GM12878 (cell line): ENCODE data around the gene GCNT2.

Source experiments
- CEBPB ChIP-seq, 2 experiments: fragments of 150-350 bp in 1 of 2; IDR thresholded peaks; 2 replicates each; pipeline ENCODE4 v1.6.1; 2012 to 2014; ENCODE audit warnings: low read depth in 2 of 2, low read length in 2 of 2, borderline replicate concordance in 1 of 2, inconsistent platforms in 1 of 2
- CTCF ChIP-seq, 3 experiments: IDR thresholded peaks in 2 of 3; conservative IDR thresholded peaks in 1 of 3; 2 replicates each; pipeline ENCODE4 v1.5.1; 2011; ENCODE audit warnings: low read depth in 3 of 3, low read length in 3 of 3, mild to moderate bottlenecking in 3 of 3, control low read depth in 2 of 3, moderate library complexity in 2 of 3, inconsistent platforms in 1 of 3, mixed read lengths in 1 of 3; ENCODE audit not compliant: control insufficient read depth in 2 of 3, insufficient read depth in 1 of 3; ENCODE audit errors: extremely low read depth in 1 of 3
- EZH2 ChIP-seq: IDR thresholded peaks from 2 replicates; pipeline ENCODE4 v1.6.1; 2012; ENCODE audit warnings: low read depth, mild to moderate bottlenecking, control low read depth, inconsistent platforms, low read length, borderline replicate concordance; ENCODE audit not compliant: control insufficient read depth
- FOXK2 ChIP-seq: fragments of 450-650 bp; IDR thresholded peaks from 2 replicates; pipeline ENCODE4 v1.6.1; 2017; ENCODE audit warnings: mild to moderate bottlenecking, moderate library complexity
- GABPA ChIP-seq: IDR thresholded peaks from 2 replicates; pipeline ENCODE4 v1.6.1; 2014; ENCODE audit warnings: antibody characterized with exemption, low read depth, mild to moderate bottlenecking, inconsistent platforms
- NR2C1 ChIP-seq: fragments of 450-650 bp; IDR thresholded peaks from 2 replicates; pipeline ENCODE4 v1.6.1; 2017; ENCODE audit warnings: antibody characterized with exemption, mild to moderate bottlenecking, moderate library complexity
- POLR2A ChIP-seq: IDR thresholded peaks from 2 replicates; pipeline ENCODE4 v1.6.1; 2011; ENCODE audit warnings: low read depth, mild to moderate bottlenecking, low read length
- SP1 ChIP-seq: IDR thresholded peaks from one replicate; pipeline ENCODE4 v1.6.1; 2011; ENCODE audit warnings: low read depth, low read length
- SPI1 ChIP-seq: IDR thresholded peaks from 2 replicates; pipeline ENCODE4 v1.6.1; 2011; ENCODE audit warnings: low read depth, mild to moderate bottlenecking, low read length, moderate library complexity, borderline replicate concordance; ENCODE audit not compliant: insufficient read depth
- SRF ChIP-seq, 2 experiments: IDR thresholded peaks; 2 replicates each; pipeline ENCODE4 v1.6.1; 2011; ENCODE audit warnings: low read depth in 2 of 2, low read length in 2 of 2, mild to moderate bottlenecking in 1 of 2, moderate library complexity in 1 of 2
- TAF1 ChIP-seq: IDR thresholded peaks from 2 replicates; pipeline ENCODE4 v1.6.1; 2011; ENCODE audit warnings: mild to moderate bottlenecking, low read depth, low read length, borderline replicate concordance
- TF ChIP-seq, protein P1 (sequence below): fragments of 150-350 bp; IDR thresholded peaks from 2 replicates; pipeline ENCODE4 v1.6.1; 2016; ENCODE audit warnings: low read depth, low read length
- TF ChIP-seq, protein P2 (sequence below): fragments of 450-650 bp; IDR thresholded peaks from 2 replicates; pipeline ENCODE4 v1.6.1; 2016; ENCODE audit warnings: mild to moderate bottlenecking

DNA sequence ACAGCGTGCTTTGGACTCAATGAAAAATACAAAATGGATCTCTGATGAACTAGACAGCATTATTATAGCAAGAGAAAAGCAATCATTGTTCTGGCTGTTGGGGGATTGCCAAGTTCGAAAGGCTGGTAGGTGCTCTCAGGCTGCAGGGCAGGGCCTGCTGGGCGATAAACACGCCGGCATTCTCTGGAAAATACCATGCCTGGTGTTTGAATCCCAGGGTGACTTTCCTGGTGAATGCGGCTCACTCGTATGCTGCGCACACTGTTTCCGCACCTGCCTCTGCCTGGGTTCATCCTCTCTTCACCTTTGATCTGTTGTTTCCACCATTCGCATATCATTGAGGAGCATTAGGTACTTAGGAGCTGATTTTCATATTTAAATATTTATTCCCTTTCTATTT, 37.4 kb downstream of the GCNT2 start:
- TF ChIP-seq CTCF (IDR thresholded peaks at IDR 0.05 in 2 of 3, conservative IDR thresholded peaks at IDR 0.05 in 1 of 3; ENCODE audit: control insufficient read depth in 2 of 3, extremely low read depth in 1 of 3, insufficient read depth in 1 of 3, low read depth in 3 of 3, low read length in 3 of 3) (no peak), SRF (IDR thresholded peaks at IDR 0.05; ENCODE audit: low read depth in 2 of 2, low read length in 2 of 2) (no peak), FOXK2 (no peak), SPI1 (no peak), EZH2 (no peak), CEBPB (IDR thresholded peaks at IDR 0.05; ENCODE audit: borderline replicate concordance in 1 of 2, low read depth in 2 of 2, low read length in 2 of 2) (no peak), SP1 (no peak), GABPA (no peak), NR2C1 (no peak), POLR2A (no peak), TAF1 (no peak)
- TF ChIP-seq, protein P1, sequence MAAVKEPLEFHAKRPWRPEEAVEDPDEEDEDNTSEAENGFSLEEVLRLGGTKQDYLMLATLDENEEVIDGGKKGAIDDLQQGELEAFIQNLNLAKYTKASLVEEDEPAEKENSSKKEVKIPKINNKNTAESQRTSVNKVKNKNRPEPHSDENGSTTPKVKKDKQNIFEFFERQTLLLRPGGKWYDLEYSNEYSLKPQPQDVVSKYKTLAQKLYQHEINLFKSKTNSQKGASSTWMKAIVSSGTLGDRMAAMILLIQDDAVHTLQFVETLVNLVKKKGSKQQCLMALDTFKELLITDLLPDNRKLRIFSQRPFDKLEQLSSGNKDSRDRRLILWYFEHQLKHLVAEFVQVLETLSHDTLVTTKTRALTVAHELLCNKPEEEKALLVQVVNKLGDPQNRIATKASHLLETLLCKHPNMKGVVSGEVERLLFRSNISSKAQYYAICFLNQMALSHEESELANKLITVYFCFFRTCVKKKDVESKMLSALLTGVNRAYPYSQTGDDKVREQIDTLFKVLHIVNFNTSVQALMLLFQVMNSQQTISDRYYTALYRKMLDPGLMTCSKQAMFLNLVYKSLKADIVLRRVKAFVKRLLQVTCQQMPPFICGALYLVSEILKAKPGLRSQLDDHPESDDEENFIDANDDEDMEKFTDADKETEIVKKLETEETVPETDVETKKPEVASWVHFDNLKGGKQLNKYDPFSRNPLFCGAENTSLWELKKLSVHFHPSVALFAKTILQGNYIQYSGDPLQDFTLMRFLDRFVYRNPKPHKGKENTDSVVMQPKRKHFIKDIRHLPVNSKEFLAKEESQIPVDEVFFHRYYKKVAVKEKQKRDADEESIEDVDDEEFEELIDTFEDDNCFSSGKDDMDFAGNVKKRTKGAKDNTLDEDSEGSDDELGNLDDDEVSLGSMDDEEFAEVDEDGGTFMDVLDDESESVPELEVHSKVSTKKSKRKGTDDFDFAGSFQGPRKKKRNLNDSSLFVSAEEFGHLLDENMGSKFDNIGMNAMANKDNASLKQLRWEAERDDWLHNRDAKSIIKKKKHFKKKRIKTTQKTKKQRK, result no peak
- TF ChIP-seq, protein P2, sequence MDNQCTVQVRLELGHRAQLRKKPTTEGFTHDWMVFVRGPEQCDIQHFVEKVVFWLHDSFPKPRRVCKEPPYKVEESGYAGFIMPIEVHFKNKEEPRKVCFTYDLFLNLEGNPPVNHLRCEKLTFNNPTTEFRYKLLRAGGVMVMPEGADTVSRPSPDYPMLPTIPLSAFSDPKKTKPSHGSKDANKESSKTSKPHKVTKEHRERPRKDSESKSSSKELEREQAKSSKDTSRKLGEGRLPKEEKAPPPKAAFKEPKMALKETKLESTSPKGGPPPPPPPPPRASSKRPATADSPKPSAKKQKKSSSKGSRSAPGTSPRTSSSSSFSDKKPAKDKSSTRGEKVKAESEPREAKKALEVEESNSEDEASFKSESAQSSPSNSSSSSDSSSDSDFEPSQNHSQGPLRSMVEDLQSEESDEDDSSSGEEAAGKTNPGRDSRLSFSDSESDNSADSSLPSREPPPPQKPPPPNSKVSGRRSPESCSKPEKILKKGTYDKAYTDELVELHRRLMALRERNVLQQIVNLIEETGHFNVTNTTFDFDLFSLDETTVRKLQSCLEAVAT, result no peak
